ENCODE data around the gene VRK1.

- TF ChIP-seq POLR2A (IDR thresholded peaks at IDR 0.05) (no peak), CTCF (IDR thresholded peaks at IDR 0.05) (no peak), POLR2AphosphoS5 (IDR thresholded peaks at IDR 0.05) (no peak), EP300 (IDR thresholded peaks at IDR 0.05; ENCODE audit: low read depth) (no peak)
Measured at GRCh38 chr14:96823652-96824051, 26.5 kb downstream of the VRK1 start.

Measured in transverse colon (tissue), 4 donors.